Heart right ventricle (tissue), 16 donors: Measurements from ENCODE around the gene IL1R2. TPM values are rescaled to one million over a fixed set of nuclear protein-coding genes. Genes with fewer than 3 reads are reported as not detected.

ENCODE experiments used
- ATAC-seq, 8 donors: fragments of 200-7000 bp; cut with Tn5 transposase; one replicate each; pipeline ENCODE4 v1.9.1; 2020; ENCODE audit warnings: mild to moderate bottlenecking in 8 of 8, moderate library complexity in 8 of 8, moderate number of reproducible peaks in 1 of 8
- DNase-seq, 2 donors: peaks; one replicate each; pipeline ENCODE4 v3.0.0-alpha.2; 2020
- H3K27ac ChIP-seq, 10 donors: fragments of 200-600 bp; sonication (generic) in 2 of 10; one replicate each; pipeline versions ENCODE4 v1.5.0 to v1.8.0; 2020 to 2022; ENCODE audit warnings: mild to moderate bottlenecking in 3 of 10
- H3K27me3 ChIP-seq, 7 donors: fragments of 200-600 bp; one replicate each; pipeline ENCODE4 v1.8.0; 2021 to 2022; ENCODE audit warnings: mild to moderate bottlenecking in 2 of 7
- H3K36me3 ChIP-seq, 9 donors: fragments of 200-600 bp; sonication (generic) in 1 of 9; one replicate each; pipeline versions ENCODE4 v1.5.0 to v1.8.0; 2020 to 2022; ENCODE audit warnings: mild to moderate bottlenecking in 2 of 9
- H3K4me1 ChIP-seq, 9 donors: fragments of 200-600 bp; sonication (generic) in 1 of 9; one replicate each; pipeline versions ENCODE4 v1.5.0 to v1.8.0; 2020 to 2022; ENCODE audit warnings: mild to moderate bottlenecking in 4 of 9
- H3K4me3 ChIP-seq, 10 donors: fragments of 200-600 bp; sonication (generic) in 2 of 10; one replicate each; pipeline versions ENCODE4 v1.5.0 to v1.8.0; 2020 to 2022; ENCODE audit warnings: mild to moderate bottlenecking in 7 of 10, moderate library complexity in 2 of 10
- H3K9me3 ChIP-seq, 11 donors: fragments of 200-600 bp in 10 of 11; sonication (generic) in 2 of 11; one replicate each; pipeline versions ENCODE4 v1.5.0 to v1.8.0; 2013 to 2022; ENCODE audit warnings: mild to moderate bottlenecking in 2 of 11, control low read depth in 1 of 11, moderate library complexity in 1 of 11
- WGBS, 2 donors: extraction: QIAGEN DNeasy Blood & Tissue Kit; methylation state at CpG; one replicate each; pipeline ENCODE4 v1.1.7; 2013; ENCODE audit warnings: inconsistent platforms in 1 of 2; 5-methylcytosine and 5-hydroxymethylcytosine counted together
- intact Hi-C, 10 donors: fragments of 100-400 bp; cut with DNase I; formaldehyde crosslinking; loops; one replicate each; pipeline versions ENCODE4 v1.11.1 to v1.14.2; 2022
- polyA plus RNA-seq, 2 donors: library from polyadenylated mRNA; stranded (reverse); fragments of 200-250 nt; gene quantifications; one replicate each; pipeline ENCODE4 v1.2.3, GENCODE V29; 2013
- total RNA-seq, 10 donors: library from RNA; stranded (reverse); fragmentation: NEBNext Ultra II Directional in 3 of 10; extraction: Animal tissue kit (Norgen Biotek cat#: 25700) in 3 of 10; gene quantifications; one replicate each; pipeline versions ENCODE4 v1.2.1 to v1.2.4, GENCODE V29; 2021 to 2023
- TF ChIP-seq, protein P1 (sequence below), 9 donors: fragments of 200-600 bp; sonication (generic) in 2 of 9; IDR thresholded peaks; one replicate each; pipeline versions ENCODE4 v1.5.0 to v1.8.0; 2021 to 2022; ENCODE audit warnings: antibody characterized with exemption in 9 of 9, mild to moderate bottlenecking in 5 of 9, moderate library complexity in 1 of 9
- donor health status: Arrhythmogenic right ventricular cardiomyopathy.
- donor health status: ischemic (EF 13 %, LVEDD 7.1; RV severe dilation, severe dysfunction).
- donor health status: healthy with polysubstance abuse.
- donor health status: DM: no; HTN: yes; CAD: no.
- donor health status: DM: no; HTN: no; CAD: no.
- donor health status: ischemic (EF 25% LVEDD 6.9; RV normal size, moderate dysfunction).
- donor health status: ischemic (EF 25% LVEDD 5.7; RV mildly dilated, moderate dysfunction).
- donor health status: healthy.
- donor health status: DM: yes; HTN: yes; CAD: no.
- donor health status: Ischemic cardiomyopathy.
- donor health status: ischemic (EF 35%, LVEDD 5.7; RV mildly dilated, moderate dysfunction).
- donor health status: nonischemic (EF 11% LVEDD 7.7; RV severe dilation, severe dysfunction).
- donor health status: DM: yes; HTN: yes; CAD: no.
- donor health status: PGD.
- donor health status: ischemic (EF 29% LVEDD 5.4; RV normal size, mild dysfunction).
- donor health status: nonischemic (EF 23%, LVEDD 6.1; RV moderate dilation, normal function).

Gene IL1R2
- total and polyA plus RNA-seq, 12 donors: 0.34 to 9.4 (median 1.5) TPM; not detected in 2

DNA sequence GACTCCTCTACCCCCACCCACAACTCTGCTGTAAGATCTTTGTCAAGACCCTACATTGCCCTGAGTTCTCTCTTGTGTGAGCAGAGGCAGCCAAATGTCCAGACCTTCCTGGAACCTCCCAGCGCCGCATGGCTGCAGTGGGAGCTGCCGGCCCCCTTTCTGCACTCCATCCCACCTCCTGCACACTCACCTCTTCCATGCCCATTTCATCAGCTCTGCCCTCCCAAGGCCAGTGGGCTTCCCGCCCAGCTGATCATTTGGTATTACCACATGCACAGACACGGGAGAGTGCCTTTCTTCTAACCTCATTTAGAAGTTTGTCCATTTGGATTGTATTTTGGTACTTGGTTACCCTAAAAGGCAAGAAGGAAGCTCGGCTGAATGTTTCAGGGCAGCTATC, 2.0 kb downstream of the IL1R2 start:
- peaks cover 0 to 4% (median 0%) of the 10 kb centered on the region in 9 donors for H3K36me3 ChIP-seq
- H3K27me3 ChIP-seq: peaks cover 0 to 16% (median 3%) of the 10 kb centered on the region in 7 donors
- H3K4me3 ChIP-seq: peak overlapping the region in 1 of 10 donors; percentile 29
- peak overlapping the region in 1 of 10 donors; percentile 80 for H3K27ac ChIP-seq
- no peaks in the 10 kb centered on the region for H3K9me3 ChIP-seq
- no peak for ATAC-seq
- peaks cover 0 to 26% (median 0%) of the 10 kb centered on the region in 9 donors for H3K4me1 ChIP-seq
- no peak for DNase-seq
- TF ChIP-seq, protein P1, sequence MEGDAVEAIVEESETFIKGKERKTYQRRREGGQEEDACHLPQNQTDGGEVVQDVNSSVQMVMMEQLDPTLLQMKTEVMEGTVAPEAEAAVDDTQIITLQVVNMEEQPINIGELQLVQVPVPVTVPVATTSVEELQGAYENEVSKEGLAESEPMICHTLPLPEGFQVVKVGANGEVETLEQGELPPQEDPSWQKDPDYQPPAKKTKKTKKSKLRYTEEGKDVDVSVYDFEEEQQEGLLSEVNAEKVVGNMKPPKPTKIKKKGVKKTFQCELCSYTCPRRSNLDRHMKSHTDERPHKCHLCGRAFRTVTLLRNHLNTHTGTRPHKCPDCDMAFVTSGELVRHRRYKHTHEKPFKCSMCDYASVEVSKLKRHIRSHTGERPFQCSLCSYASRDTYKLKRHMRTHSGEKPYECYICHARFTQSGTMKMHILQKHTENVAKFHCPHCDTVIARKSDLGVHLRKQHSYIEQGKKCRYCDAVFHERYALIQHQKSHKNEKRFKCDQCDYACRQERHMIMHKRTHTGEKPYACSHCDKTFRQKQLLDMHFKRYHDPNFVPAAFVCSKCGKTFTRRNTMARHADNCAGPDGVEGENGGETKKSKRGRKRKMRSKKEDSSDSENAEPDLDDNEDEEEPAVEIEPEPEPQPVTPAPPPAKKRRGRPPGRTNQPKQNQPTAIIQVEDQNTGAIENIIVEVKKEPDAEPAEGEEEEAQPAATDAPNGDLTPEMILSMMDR (IDR thresholded peaks at IDR 0.05): no peak
- WGBS, 2 donors: 76 to 86% methylated on average over 6 of the region's 6 CpGs
- intact Hi-C loops: loop anchor here in 1 of 10 donors (10.0 kb wide), 1 partner anchor 109 kb away; no protein-coding TSS in a partner anchor

DNA sequence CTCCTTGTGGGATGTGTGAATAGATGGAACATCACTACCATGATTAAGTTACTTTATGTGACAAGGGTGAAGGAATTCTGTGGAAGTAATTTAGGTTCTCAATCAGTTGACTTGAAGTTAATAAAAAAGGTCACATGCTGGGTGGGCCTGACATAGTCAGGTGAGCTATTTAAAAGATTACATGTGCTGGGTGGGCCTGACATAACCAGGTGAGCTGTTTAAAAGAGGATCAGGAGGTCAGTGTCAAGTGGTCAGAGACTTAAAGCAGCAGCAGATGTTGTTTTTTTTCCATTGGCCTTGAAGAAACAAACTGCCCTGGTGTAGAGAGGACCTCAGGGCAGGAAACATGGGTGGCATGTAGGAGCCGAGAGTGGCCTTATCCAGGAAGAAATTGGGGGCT, 3.3 kb downstream of the IL1R2 start:
- intact Hi-C loops: loop anchor here in 1 of 10 donors (10.0 kb wide), 1 partner anchor 110 kb away; no protein-coding TSS in a partner anchor
- TF ChIP-seq, protein P1 (IDR thresholded peaks at IDR 0.05): no peak
- WGBS, 2 donors: 83 to 86% methylated on average over 1 of the region's 1 CpG
- peaks cover 0 to 4% (median 0%) of the 10 kb centered on the region in 9 donors for H3K36me3 ChIP-seq
- H3K9me3 ChIP-seq: no peaks in the 10 kb centered on the region
- peaks cover 0 to 16% (median 3%) of the 10 kb centered on the region in 7 donors for H3K27me3 ChIP-seq
- no peak for ATAC-seq
- H3K4me1 ChIP-seq: peaks cover 0 to 19% (median 0%) of the 10 kb centered on the region in 9 donors
- H3K4me3 ChIP-seq: peak overlapping the region in 1 of 10 donors; percentile 29
- DNase-seq: no peak
- H3K27ac ChIP-seq: no peak overlapping the region

DNA sequence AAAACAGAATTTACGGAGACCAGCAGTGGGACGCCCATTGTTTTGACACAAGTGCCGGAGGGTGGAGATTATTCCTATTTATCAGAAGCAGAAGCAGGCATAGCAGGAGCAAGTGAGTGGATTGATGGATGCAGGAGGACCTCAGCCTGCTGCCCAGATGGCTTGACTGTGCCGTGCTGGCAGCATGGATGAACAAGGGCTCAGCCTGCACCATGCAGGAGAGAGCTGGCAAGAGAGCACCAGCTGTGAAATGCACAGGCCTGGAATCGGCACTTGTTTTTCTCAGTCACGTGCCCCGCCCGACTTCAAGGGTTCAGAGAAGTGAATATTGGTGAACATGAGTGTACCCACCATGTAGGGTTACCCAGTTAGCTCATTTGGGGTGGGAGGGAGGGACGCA, 4.0 kb downstream of the IL1R2 start:
- Histone ChIP-seq H3K9me3 (no peaks in the 10 kb centered on the region), H3K4me3 (peak overlapping the region in 1 of 10 donors; percentile 29), H3K4me1 (peaks cover 0 to 11% (median 0%) of the 10 kb centered on the region in 9 donors), H3K27ac (no peak overlapping the region), H3K27me3 (peaks cover 0 to 16% (median 3%) of the 10 kb centered on the region in 7 donors), H3K36me3 (peaks cover 0 to 7% (median 0%) of the 10 kb centered on the region in 9 donors)
- TF ChIP-seq, protein P1 (IDR thresholded peaks at IDR 0.05): no peak
- intact Hi-C loops: loop anchor here in 1 of 10 donors (10.0 kb wide), 1 partner anchor 111 kb away; no protein-coding TSS in a partner anchor
- DNase-seq: no peak
- 87 to 90% methylated on average over 9 of the region's 9 CpGs for WGBS, 2 donors
- no peak for ATAC-seq

DNA sequence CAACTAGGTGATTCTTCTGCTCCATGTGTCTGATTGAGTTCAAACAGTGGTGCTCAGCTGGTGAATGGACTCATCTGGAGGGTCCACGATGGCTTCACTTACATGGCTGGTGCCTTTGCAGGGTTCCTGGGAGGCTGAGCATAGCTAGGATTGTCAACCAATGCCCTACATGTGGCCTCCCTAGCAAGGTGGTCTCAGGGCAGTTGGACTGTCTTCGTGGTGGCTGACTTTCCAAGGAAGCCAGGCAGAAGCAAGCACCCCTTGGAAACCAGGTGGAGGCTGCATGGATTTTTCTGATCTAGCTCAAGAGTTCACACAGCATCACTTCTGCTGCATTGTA, 6.8 kb downstream of the IL1R2 start:
- ATAC-seq (no peak), DNase-seq (no peak)
- Histone ChIP-seq H3K36me3 (peaks cover 0 to 7% (median 0%) of the 10 kb centered on the region in 9 donors), H3K27ac (no peak overlapping the region), H3K4me1 (peaks cover 0 to 5% (median 0%) of the 10 kb centered on the region in 9 donors), H3K4me3 (no peak overlapping the region), H3K27me3 (peaks cover 0 to 5% (median 0%) of the 10 kb centered on the region in 7 donors), H3K9me3 (no peaks in the 10 kb centered on the region)
- 88 to 93% methylated on average over 2 of the region's 2 CpGs for WGBS, 2 donors
- intact Hi-C loops: loop anchor here in 1 of 10 donors (10.0 kb wide), 1 partner anchor 114 kb away; no protein-coding TSS in a partner anchor
- TF ChIP-seq, protein P1 (IDR thresholded peaks at IDR 0.05): no peak
